Measurements from ENCODE around the gene CAV2. TPM values are rescaled to one million over a fixed set of nuclear protein-coding genes. Genes with fewer than 3 reads are reported as not detected.

CAV2 gene
- total and polyA plus RNA-seq, 2 donors (not counting 1 experiment from before 2014, with no cell fraction given) = 119 to 288 TPM

- Histone ChIP-seq H3K27ac (ENCODE audit: insufficient read depth, low read length) (no peak overlapping the region), H3K4me1 (ENCODE audit: control insufficient read depth, extremely low read depth, insufficient read depth, low read length) (no peaks in the 10 kb centered on the region), H3K4me3 (replicated peaks in 1 of 4; ENCODE audit: control extremely low read depth in 1 of 4, insufficient read depth in 1 of 4, low read depth in 3 of 4, low read length in 4 of 4) (no peak overlapping the region), H3K79me2 (ENCODE audit: control insufficient read depth, insufficient read depth, low read length) (peaks cover 9% of the 10 kb centered on the region), H3K27me3 (ENCODE audit: control insufficient read depth, insufficient read depth, low read length) (no peaks in the 10 kb centered on the region), H3K36me3 (ENCODE audit: control insufficient read depth, insufficient read depth, low read length) (no peaks in the 10 kb centered on the region), H4K20me1 (ENCODE audit: control insufficient read depth, extremely low read depth, insufficient read depth, low read length) (no peaks in the 10 kb centered on the region), H3K4me2 (ENCODE audit: extremely low read depth, insufficient read depth, low read length) (no peak overlapping the region), H3K9me3 (ENCODE audit: control insufficient read depth, insufficient read depth, low read depth, low read length) (no peaks in the 10 kb centered on the region), H3K9ac (ENCODE audit: insufficient read depth, low read length) (no peak overlapping the region), H2AFZ (ENCODE audit: low read length) (no peak overlapping the region)
- no peak for DNase-seq (ENCODE audit: low read depth in 2 of 2)
- TF ChIP-seq EZH2 (IDR thresholded peaks at IDR 0.05; ENCODE audit: low read length, missing control alignments) (no peak), CTCF (conservative IDR thresholded peaks at IDR 0.05 in 1 of 2, IDR thresholded peaks at IDR 0.05 in 1 of 2; ENCODE audit: low read depth in 1 of 2, low read length in 2 of 2) (no peak)
Observed at GRCh38 chr7:116495736-116496135, 3.8 kb upstream of the CAV2 start.

GRCh38 chr7:116496653-116497052, 2.9 kb upstream of the CAV2 start:
- Histone ChIP-seq H3K36me3 (ENCODE audit: control insufficient read depth, insufficient read depth, low read length) (no peaks in the 10 kb centered on the region), H3K9me3 (ENCODE audit: control insufficient read depth, insufficient read depth, low read depth, low read length) (no peaks in the 10 kb centered on the region), H3K27ac (ENCODE audit: insufficient read depth, low read length) (no peak overlapping the region), H3K79me2 (ENCODE audit: control insufficient read depth, insufficient read depth, low read length) (peaks cover 18% of the 10 kb centered on the region), H4K20me1 (ENCODE audit: control insufficient read depth, extremely low read depth, insufficient read depth, low read length) (no peaks in the 10 kb centered on the region), H2AFZ (ENCODE audit: low read length) (no peak overlapping the region), H3K4me1 (ENCODE audit: control insufficient read depth, extremely low read depth, insufficient read depth, low read length) (no peaks in the 10 kb centered on the region), H3K27me3 (ENCODE audit: control insufficient read depth, insufficient read depth, low read length) (no peaks in the 10 kb centered on the region), H3K4me3 (replicated peaks in 1 of 4; ENCODE audit: control extremely low read depth in 1 of 4, insufficient read depth in 1 of 4, low read depth in 3 of 4, low read length in 4 of 4) (no peak overlapping the region), H3K9ac (ENCODE audit: insufficient read depth, low read length) (no peak overlapping the region), H3K4me2 (ENCODE audit: extremely low read depth, insufficient read depth, low read length) (no peak overlapping the region)
- DNase-seq (ENCODE audit: low read depth in 2 of 2) = no peak
- TF ChIP-seq EZH2 (IDR thresholded peaks at IDR 0.05; ENCODE audit: low read length, missing control alignments) (no peak), CTCF (conservative IDR thresholded peaks at IDR 0.05 in 1 of 2, IDR thresholded peaks at IDR 0.05 in 1 of 2; ENCODE audit: low read depth in 1 of 2, low read length in 2 of 2) (no peak)

- Histone ChIP-seq H3K79me2 (ENCODE audit: control insufficient read depth, insufficient read depth, low read length) (peaks cover 28% of the 10 kb centered on the region), H3K9ac (ENCODE audit: insufficient read depth, low read length) (no peak overlapping the region), H3K4me3 (replicated peaks in 1 of 4; ENCODE audit: control extremely low read depth in 1 of 4, insufficient read depth in 1 of 4, low read depth in 3 of 4, low read length in 4 of 4) (no peak overlapping the region), H2AFZ (ENCODE audit: low read length) (no peak overlapping the region), H3K4me2 (ENCODE audit: extremely low read depth, insufficient read depth, low read length) (no peak overlapping the region), H4K20me1 (ENCODE audit: control insufficient read depth, extremely low read depth, insufficient read depth, low read length) (no peaks in the 10 kb centered on the region), H3K27me3 (ENCODE audit: control insufficient read depth, insufficient read depth, low read length) (no peaks in the 10 kb centered on the region), H3K9me3 (ENCODE audit: control insufficient read depth, insufficient read depth, low read depth, low read length) (no peaks in the 10 kb centered on the region), H3K27ac (ENCODE audit: insufficient read depth, low read length) (no peak overlapping the region), H3K36me3 (ENCODE audit: control insufficient read depth, insufficient read depth, low read length) (no peaks in the 10 kb centered on the region), H3K4me1 (ENCODE audit: control insufficient read depth, extremely low read depth, insufficient read depth, low read length) (peaks cover 1% of the 10 kb centered on the region)
- peak in 1 of 2 donors; percentile 30 for DNase-seq (ENCODE audit: low read depth in 2 of 2)
- TF ChIP-seq CTCF (conservative IDR thresholded peaks at IDR 0.05 in 1 of 2, IDR thresholded peaks at IDR 0.05 in 1 of 2; ENCODE audit: low read depth in 1 of 2, low read length in 2 of 2) (no peak), EZH2 (IDR thresholded peaks at IDR 0.05; ENCODE audit: low read length, missing control alignments) (no peak)
Observed at GRCh38 chr7:116497708-116498107, 1.8 kb upstream of the CAV2 start.
